HepG2 (cell line): ENCODE results near the gene ANKRD37. TPM values are rescaled to one million over a fixed set of nuclear protein-coding genes. Genes with fewer than 3 reads are reported as not detected.

Source experiments
- ATAC-seq: fragments of 200-7000 bp; cut with Tn5 transposase; 3 replicates; pipeline ENCODE4 v1.9.1; 2020; ENCODE audit warnings: mild to moderate bottlenecking, moderate library complexity
- BruUV-seq: library from RNA; stranded (reverse); fragments of 400-500 nt; replicated peaks from 2 replicates; lab custom pipeline; 2021; lab: Mats Ljungman, UMichigan
- CTCF ChIA-PET: fragments of 300-600 bp; formaldehyde crosslinking; extraction: SDS; loops from one replicate; lab custom pipeline; 2021; ENCODE audit warnings: low total read pairs, inconsistent platforms, low intra/inter-chr PET ratio; lab: Yijun Ruan, JAX
- POLR2A ChIA-PET: fragments of 350-600 bp; sonication (Branson Sonifier 250); formaldehyde crosslinking; loops from one replicate; lab custom pipeline; 2020; ENCODE audit warnings: antibody characterized with exemption, inconsistent platforms; lab: Yijun Ruan, JAX
- DNase-seq: peaks from one replicate; pipeline ENCODE4 v3.0.0-alpha.2; 2015; ENCODE audit warnings: low spot score
- FAIRE-seq: peaks from 3 replicates; lab custom pipeline; 2011; peaks lifted over from hg19 to GRCh38; lab: Jason Lieb, UNC
- H2AFZ ChIP-seq: one replicate; pipeline ENCODE4 v1.6.1; 2011; ENCODE audit warnings: low read length, inconsistent platforms
- H3K27ac ChIP-seq: fragments of 300-600 bp; 3 replicates; pipeline ENCODE4 v1.8.0; 2011; ENCODE audit warnings: mixed run types, mild to moderate bottlenecking, mixed read lengths, low read length, inconsistent platforms; ENCODE audit not compliant: insufficient read depth; ENCODE audit errors: extremely low read length
- H3K27me3 ChIP-seq, 2 experiments: fragments of 200-600 bp in 1 of 2; 2 replicates in 1 of 2; 3 replicates in 1 of 2; pipeline versions ENCODE4 v1.6.0 to v1.8.0; 2011; ENCODE audit warnings: low read length in 2 of 2, mild to moderate bottlenecking in 2 of 2, moderate library complexity in 2 of 2, inconsistent platforms in 1 of 2; ENCODE audit not compliant: insufficient read depth in 2 of 2, control insufficient read depth in 1 of 2
- H3K36me3 ChIP-seq, 2 experiments: fragments of 200-600 bp in 1 of 2; replicated peaks in 1 of 2; 2 replicates in 1 of 2; 3 replicates in 1 of 2; pipeline versions ENCODE4 v1.5.1 to v1.8.0; 2011; ENCODE audit warnings: low read length in 2 of 2, inconsistent platforms in 1 of 2; ENCODE audit not compliant: insufficient read depth in 2 of 2, control insufficient read depth in 1 of 2
- H3K4me1 ChIP-seq: 2 replicates; pipeline ENCODE4 v1.5.1; 2012; ENCODE audit warnings: low read length, inconsistent platforms; ENCODE audit not compliant: insufficient read depth
- H3K4me2 ChIP-seq: 2 replicates; pipeline ENCODE4 v1.6.0; 2011; ENCODE audit warnings: low read depth, low read length, inconsistent platforms
- H3K4me3 ChIP-seq, 3 experiments: fragments of 200-600 bp in 1 of 3; sonication (generic), shearing (Covaris generic) in 1 of 3; replicated peaks in 1 of 3; 2 replicates each; pipeline ENCODE4 v1.5.1; 2011 to 2016; ENCODE audit warnings: low read length in 3 of 3, inconsistent platforms in 2 of 3, low read depth in 2 of 3, mild to moderate bottlenecking in 2 of 3, control low read depth in 1 of 3, mixed read lengths in 1 of 3; ENCODE audit not compliant: insufficient read depth in 1 of 3
- H3K79me2 ChIP-seq: one replicate; pipeline ENCODE4 v1.6.1; 2011; ENCODE audit warnings: low read length, inconsistent platforms; ENCODE audit not compliant: insufficient read depth
- H3K9ac ChIP-seq: 2 replicates; pipeline ENCODE4 v1.6.0; 2011; ENCODE audit warnings: mild to moderate bottlenecking, low read depth, low read length, inconsistent platforms; ENCODE audit not compliant: insufficient read depth
- H3K9me3 ChIP-seq: 2 replicates; pipeline ENCODE4 v1.5.1; 2012; ENCODE audit warnings: mild to moderate bottlenecking, low read length
- H4K20me1 ChIP-seq: 2 replicates; pipeline ENCODE4 v1.6.0; 2011; ENCODE audit warnings: inconsistent platforms, mild to moderate bottlenecking, low read length, moderate library complexity; ENCODE audit not compliant: insufficient read depth
- FOXA1 ChIP-seq, 2 experiments: fragments of 450-650 bp in 1 of 2; sonication (generic) in 1 of 2; formaldehyde crosslinking in 1 of 2; IDR thresholded peaks; 2 replicates each; pipeline versions ENCODE4 v1.4.0 to v1.6.1; 2016 to 2020; ENCODE audit warnings: missing genetic modification reagents in 1 of 2
- FOXK2 ChIP-seq: fragments of 450-650 bp; IDR thresholded peaks from 2 replicates; pipeline ENCODE4 v1.6.1; 2016
- FUBP1 ChIP-seq: sonication (generic); formaldehyde crosslinking; IDR thresholded peaks from 2 replicates; pipeline ENCODE4 v1.5.1; 2020; ENCODE audit warnings: missing genetic modification reagents, mild to moderate bottlenecking, borderline replicate concordance
- PBX3 ChIP-seq: sonication (generic); formaldehyde crosslinking; IDR thresholded peaks from 2 replicates; pipeline ENCODE4 v1.8.1; 2023; ENCODE audit warnings: missing genetic modification reagents, inconsistent platforms, borderline replicate concordance
- ZNF205 ChIP-seq: IDR thresholded peaks from 2 replicates; pipeline ENCODE4 v1.6.1; 2018; ENCODE audit warnings: missing biosample characterization, missing genetic modification reagents
- ZNF292 ChIP-seq: sonication (generic); formaldehyde crosslinking; IDR thresholded peaks from 2 replicates; pipeline ENCODE4 v1.8.1; 2022; ENCODE audit warnings: mild to moderate bottlenecking, low read depth, missing genetic modification reagents, borderline replicate concordance
- ZNF780A ChIP-seq: sonication (generic); formaldehyde crosslinking; IDR thresholded peaks from 2 replicates; pipeline ENCODE4 v1.8.0; 2022; ENCODE audit warnings: mild to moderate bottlenecking, missing genetic modification reagents, moderate library complexity
- ZSCAN29 ChIP-seq: sonication (generic); formaldehyde crosslinking; conservative IDR thresholded peaks from 2 replicates; pipeline ENCODE4 v1.4.0; 2020; ENCODE audit warnings: mild to moderate bottlenecking, missing genetic modification reagents
- in situ Hi-C: cut with HindIII; loops from 2 replicates; pipeline ENCODE4 v1.10.0; 2017; ENCODE audit warnings: low pct_unique_long_range_greater_than_20kb; ENCODE audit not compliant: extremely low pct_ligation_motif_present
- intact Hi-C: fragments of 100-400 bp; cut with micrococcal nuclease; formaldehyde crosslinking; loops from one replicate; pipeline ENCODE4 v1.10.0; 2022; ENCODE audit not compliant: unreplicated experiment
- polyA plus RNA-seq, 8 experiments: library from polyadenylated mRNA; depleted of rRNA in 3 of 8; stranded (reverse) in 7 of 8; unstranded in 1 of 8; fragments of >200 nt; fragmentation: Illumina TruSeq in 4 of 8; extraction: Trizol in 4 of 8; gene quantifications; 2 replicates each; pipeline versions ENCODE4 v1.2.1 to v1.2.3, GENCODE V29; 2011 to 2016; ENCODE audit warnings: low read depth in 4 of 8, missing spikeins in 1 of 8, mixed read lengths in 1 of 8; ENCODE audit not compliant: insufficient read depth in 1 of 8
- total RNA-seq, 5 experiments: library from RNA; depleted of rRNA; stranded (reverse); fragments of >200 nt; fragmentation: Illumina TruSeq; extraction: Trizol; gene quantifications; 2 replicates each; pipeline ENCODE4 v1.2.3, GENCODE V29; 2016; ENCODE audit warnings: low read depth in 1 of 5

The ANKRD37 gene
- total and polyA plus RNA-seq, 2 of the 13 experiments (the other 11 are each of a cell fraction or from before 2014, with no cell fraction given): 2.2 to 51.4 TPM

DNA sequence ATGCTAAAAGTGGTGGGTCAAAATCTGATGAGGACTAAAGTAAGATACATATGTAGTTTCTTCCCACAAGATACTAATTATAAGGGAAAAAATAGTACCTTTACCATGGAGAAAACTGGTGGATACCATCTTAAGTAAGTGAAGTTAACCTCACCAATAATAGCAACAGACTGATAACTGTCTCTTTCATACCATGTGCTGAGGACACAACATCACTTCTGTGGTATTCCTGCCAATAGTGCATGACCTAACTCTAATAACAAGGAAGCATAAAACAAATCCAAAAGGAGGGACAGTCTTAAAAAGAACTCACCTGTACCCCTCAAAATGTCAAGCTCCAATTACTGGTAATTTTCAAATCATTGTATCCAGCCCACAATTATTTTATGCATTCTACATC is 20.3 kb downstream of the ANKRD37 start:
- no peaks in the 10 kb centered on the region; a peak in 1 of 5 replicates for H3K27me3 ChIP-seq
- DNase-seq: no peak
- BruUV-seq: no TSS peak
- in situ Hi-C loops: no loop called here
- no peak overlapping the region for H3K4me3 ChIP-seq
- ATAC-seq: no peak
- H3K9me3 ChIP-seq: no peaks in the 10 kb centered on the region
- peaks cover 7 to 32% of the 10 kb centered on the region in 2 experiments for H3K36me3 ChIP-seq
- no peak overlapping the region for H3K4me2 ChIP-seq
- H3K79me2 ChIP-seq: no peaks in the 10 kb centered on the region
- no peak overlapping the region for H3K9ac ChIP-seq
- no peak for TF ChIP-seq ZNF292 (CRISPR knock-in tag)
- TF ChIP-seq ZSCAN29 (CRISPR knock-in tag): no peak
- no peak for TF ChIP-seq FOXA1 (IDR thresholded peaks at IDR 0.05)
- TF ChIP-seq FOXA1 (CRISPR knock-in tag; IDR thresholded peaks at IDR 0.05): no peak
- TF ChIP-seq FOXK2: no peak
- TF ChIP-seq ZNF205 (CRISPR knock-in tag): no peak
- no peak for TF ChIP-seq FUBP1 (CRISPR knock-in tag)
- no peak for TF ChIP-seq PBX3 (CRISPR knock-in tag)
- TF ChIP-seq ZNF780A (CRISPR knock-in tag): no peak
- FAIRE-seq: no peak
- H4K20me1 ChIP-seq: no peaks in the 10 kb centered on the region
- H3K27ac ChIP-seq: no peak overlapping the region
- CTCF ChIA-PET: no interaction called here
- no peak overlapping the region for H2AFZ ChIP-seq
- POLR2A ChIA-PET: no interaction called here
- no peaks in the 10 kb centered on the region for H3K4me1 ChIP-seq
- intact Hi-C loops: no loop called here
